Measurements from ENCODE around the gene KRTAP1-3.
"Not testable (repeated sequence)": the region's sequence is repeated elsewhere in the genome, so short reads cannot be mapped to it uniquely, and the experiment has no call there.

The KRTAP1-3 gene

GRCh38 chr17:41069031-41069430 lies 34.4 kb upstream of the KRTAP1-3 start:
- H3K4me3 ChIP-seq (ENCODE audit: low read depth, low read length) = no peak overlapping the region
- TF ChIP-seq MAX (IDR thresholded peaks at IDR 0.05; ENCODE audit: low read depth, low read length) (no peak), POLR2A (IDR thresholded peaks at IDR 0.05; ENCODE audit: extremely low read depth, insufficient read length) (no peak), CTCF (IDR thresholded peaks at IDR 0.05; ENCODE audit: low read depth, low read length) (no peak), MYC (IDR thresholded peaks at IDR 0.05; ENCODE audit: low read depth, low read length) (no peak)
- no peak for DNase-seq (ENCODE audit: low read depth)

GRCh38 chr17:41067281-41067680 lies 32.6 kb upstream of the KRTAP1-3 start:
- TF ChIP-seq POLR2A (IDR thresholded peaks at IDR 0.05; ENCODE audit: extremely low read depth, insufficient read length) (no peak), CTCF (IDR thresholded peaks at IDR 0.05; ENCODE audit: low read depth, low read length) (no peak), MAX (IDR thresholded peaks at IDR 0.05; ENCODE audit: low read depth, low read length) (no peak), MYC (IDR thresholded peaks at IDR 0.05; ENCODE audit: low read depth, low read length) (no peak)
- DNase-seq (ENCODE audit: low read depth) = no peak
- no peak overlapping the region for H3K4me3 ChIP-seq (ENCODE audit: low read depth, low read length)

- peak; percentile 49 for DNase-seq (ENCODE audit: low read depth)
- no peak for TF ChIP-seq MAX (IDR thresholded peaks at IDR 0.05; ENCODE audit: low read depth, low read length)
- no peak for TF ChIP-seq MYC (IDR thresholded peaks at IDR 0.05; ENCODE audit: low read depth, low read length)
- no peak for TF ChIP-seq POLR2A (IDR thresholded peaks at IDR 0.05; ENCODE audit: extremely low read depth, insufficient read length)
- TF ChIP-seq CTCF (IDR thresholded peaks at IDR 0.05; ENCODE audit: low read depth, low read length) = no peak
- H3K4me3 ChIP-seq (ENCODE audit: low read depth, low read length) = no peak within 1 kb of the TSS
These were observed 31.4 kb upstream of the KRTAP1-3 start, which contains the start of gene KRTAP2-4 for GRCh38 chr17:41065829-41066624. TSS of gene KRTAP2-4 (minus strand) at chr17:41065879. CDS start at chr17:41065845, 34 bp downstream.

GRCh38 chr17:41065016-41065689 lies 30.5 kb upstream of the KRTAP1-3 start:
- not testable (repeated sequence) for H3K4me3 ChIP-seq (ENCODE audit: low read depth, low read length); DNase-seq (ENCODE audit: low read depth)

- DNase-seq (ENCODE audit: low read depth) = no peak
- TF ChIP-seq POLR2A (IDR thresholded peaks at IDR 0.05; ENCODE audit: extremely low read depth, insufficient read length) (no peak), CTCF (IDR thresholded peaks at IDR 0.05; ENCODE audit: low read depth, low read length) (no peak), MAX (IDR thresholded peaks at IDR 0.05; ENCODE audit: low read depth, low read length) (no peak), MYC (IDR thresholded peaks at IDR 0.05; ENCODE audit: low read depth, low read length) (no peak)
- no peak overlapping the region for H3K4me3 ChIP-seq (ENCODE audit: low read depth, low read length)
These were observed 29.6 kb upstream of the KRTAP1-3 start for GRCh38 chr17:41064301-41064700.

GRCh38 chr17:41063449-41063848 lies 28.8 kb upstream of the KRTAP1-3 start:
- DNase-seq (ENCODE audit: low read depth) = no peak
- no peak overlapping the region for H3K4me3 ChIP-seq (ENCODE audit: low read depth, low read length)
- no peak for TF ChIP-seq POLR2A (IDR thresholded peaks at IDR 0.05; ENCODE audit: extremely low read depth, insufficient read length)
- TF ChIP-seq MYC (IDR thresholded peaks at IDR 0.05; ENCODE audit: low read depth, low read length) = no peak
- no peak for TF ChIP-seq MAX (IDR thresholded peaks at IDR 0.05; ENCODE audit: low read depth, low read length)
- no peak for TF ChIP-seq CTCF (IDR thresholded peaks at IDR 0.05; ENCODE audit: low read depth, low read length)
